ENCODE results near the gene MAGEB4. TPM values are rescaled to one million over a fixed set of nuclear protein-coding genes. Genes with fewer than 3 reads are reported as not detected.

The MAGEB4 gene
- total RNA-seq, 1 donor from 2014 or later = not detected

- Mint-ChIP-seq H3K27me3 (no peaks in the 10 kb centered on the region), H3K36me3 (ENCODE audit: insufficient read depth) (no peaks in the 10 kb centered on the region), H3K27ac (no peak overlapping the region), H3K4me3 (ENCODE audit: low read depth) (no peak overlapping the region), H3K4me1 (ENCODE audit: low read depth) (peaks cover 8% of the 10 kb centered on the region), H3K9me3 (ENCODE audit: low read depth) (no peaks in the 10 kb centered on the region)
- TF ChIP-seq CTCF (IDR thresholded peaks at IDR 0.05; ENCODE audit: unreplicated experiment) = no peak
- DNase-seq (ENCODE audit: low spot score, unreplicated experiment) = no peak
Measured at GRCh38 chrX:30282527-30282926, 40.7 kb downstream of the MAGEB4 start.

DNA sequence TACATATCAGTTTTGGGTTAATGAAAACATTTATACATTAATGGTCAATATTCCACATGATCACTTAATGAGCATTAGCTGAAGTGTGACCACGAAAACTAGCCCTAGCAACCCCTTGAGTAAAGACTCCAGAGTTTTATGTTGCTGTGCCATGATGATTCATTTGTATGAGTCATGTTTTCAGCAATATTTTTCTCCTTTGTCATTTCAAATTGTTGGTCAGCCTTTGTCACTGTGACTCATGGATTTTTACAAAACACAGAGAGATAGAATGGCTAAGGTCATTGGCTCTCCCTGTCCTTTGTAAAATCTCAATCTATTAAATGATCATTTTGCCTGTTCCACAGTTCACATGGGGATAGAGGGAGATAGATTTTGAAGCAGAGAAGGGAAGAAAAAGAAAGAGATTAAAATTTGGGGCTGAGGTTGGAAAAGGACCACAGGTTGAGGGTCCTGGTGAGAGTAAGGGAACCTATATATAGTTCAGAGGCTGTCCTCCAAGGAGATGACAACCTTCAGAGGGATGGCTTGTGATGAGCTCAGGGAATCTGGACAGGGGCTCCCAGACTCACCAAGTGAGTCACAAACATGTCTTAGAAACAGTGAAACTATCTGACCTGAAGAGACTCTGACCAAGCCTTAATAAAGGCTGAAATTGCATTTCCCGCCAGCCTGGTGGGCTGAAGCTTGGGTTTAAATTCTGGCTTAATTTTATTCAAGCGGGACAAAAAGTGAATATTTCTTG lies 41.8 kb downstream of the MAGEB4 start:
- Mint-ChIP-seq H3K27me3 (no peaks in the 10 kb centered on the region), H3K4me1 (ENCODE audit: low read depth) (peaks cover 8% of the 10 kb centered on the region), H3K9me3 (ENCODE audit: low read depth) (no peaks in the 10 kb centered on the region), H3K36me3 (ENCODE audit: insufficient read depth) (no peaks in the 10 kb centered on the region), H3K4me3 (ENCODE audit: low read depth) (no peak overlapping the region), H3K27ac (no peak overlapping the region)
- no peak for TF ChIP-seq CTCF (IDR thresholded peaks at IDR 0.05; ENCODE audit: unreplicated experiment)
- no peak for DNase-seq (ENCODE audit: low spot score, unreplicated experiment)

Other genes starting within 250 kb of the MAGEB4 start
- gene MAGEB2, start 26.4 kb upstream of the MAGEB4 start, total RNA-seq = not detected in 2 replicates
- gene MAGEB3, start 11.3 kb upstream of the MAGEB4 start, total RNA-seq = 0.26 and 0.51 TPM in 2 replicates
- gene MAGEB1, start 5.1 kb downstream of the MAGEB4 start, total RNA-seq = not detected in 2 replicates
- 0.86 and 1.2 TPM in 2 replicates for gene NR0B1, start 67.4 kb downstream of the MAGEB4 start, total RNA-seq